Measurements from ENCODE around the gene UGP2. TPM values are rescaled to one million over a fixed set of nuclear protein-coding genes. Genes with fewer than 3 reads are reported as not detected.

Gene UGP2
- total RNA-seq, 4 donors from 2014 or later = 62.3 to 352 (median 235) TPM

DNA sequence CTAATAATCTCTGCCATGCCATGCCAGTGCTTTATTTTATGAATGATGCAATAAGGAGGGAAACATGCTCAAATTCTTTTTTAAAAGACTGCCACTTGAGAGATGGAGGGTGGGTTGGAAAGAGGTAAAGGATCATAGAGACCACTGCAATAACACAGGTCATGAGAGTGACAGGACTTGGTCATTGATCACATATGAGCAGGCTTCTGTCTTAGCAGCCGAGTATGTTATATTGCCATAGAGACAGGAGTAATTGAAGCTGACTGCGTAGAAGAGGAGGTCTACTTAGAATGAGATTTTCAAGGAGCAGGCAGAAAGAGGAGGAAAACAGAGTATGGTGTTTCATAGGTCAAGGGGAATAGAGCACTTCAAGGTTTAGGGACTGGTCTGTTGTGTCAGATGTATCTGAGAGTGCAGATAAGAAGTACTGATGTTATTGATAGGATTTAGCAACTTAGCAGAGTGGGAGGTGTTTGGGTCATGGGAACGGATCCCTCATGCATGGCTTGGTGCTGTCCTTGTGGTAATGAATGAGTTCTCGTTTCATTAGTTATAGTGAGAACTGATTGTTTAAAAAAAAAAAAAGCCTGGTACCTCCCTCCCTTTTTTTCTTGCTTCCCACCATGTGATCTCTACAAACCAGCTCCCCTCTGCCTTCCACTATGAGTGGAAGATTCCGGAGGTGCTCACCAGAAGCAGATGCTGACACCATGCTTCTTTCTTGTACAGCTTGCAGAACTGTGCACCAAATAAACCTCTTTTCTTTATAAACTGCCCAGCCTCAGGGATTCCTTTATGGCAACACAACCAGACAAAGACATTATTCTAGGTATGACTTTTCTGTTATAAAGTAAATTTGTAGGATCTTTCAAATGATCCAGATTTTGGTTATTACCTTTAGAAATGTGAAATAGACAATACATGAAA lies 32.8 kb downstream of the UGP2 start:
- in situ Hi-C loops (cut with MboI; ENCODE audit: low pct_ligation_motif_present in 1 of 4, low pct_unique_long_range_greater_than_20kb in 1 of 4, low sequenced_read_pairs in 3 of 4) = loop anchor here in 2 of 4 donors (25.0 kb wide), 2 partner anchors 187 to 287 kb away; partner anchors contain the start of genes MDH1 (in 1 of the 2) and WDPCP (in 1 of the 2)
- TF ChIP-seq EP300 (IDR thresholded peaks at IDR 0.05; ENCODE audit: low read depth) = no peak
- peak in 1 of 3 donors; percentile 19 for TF ChIP-seq POLR2AphosphoS5 (IDR thresholded peaks at IDR 0.05)
- no peak for TF ChIP-seq POLR2A (IDR thresholded peaks at IDR 0.05)
- TF ChIP-seq, protein P1, sequence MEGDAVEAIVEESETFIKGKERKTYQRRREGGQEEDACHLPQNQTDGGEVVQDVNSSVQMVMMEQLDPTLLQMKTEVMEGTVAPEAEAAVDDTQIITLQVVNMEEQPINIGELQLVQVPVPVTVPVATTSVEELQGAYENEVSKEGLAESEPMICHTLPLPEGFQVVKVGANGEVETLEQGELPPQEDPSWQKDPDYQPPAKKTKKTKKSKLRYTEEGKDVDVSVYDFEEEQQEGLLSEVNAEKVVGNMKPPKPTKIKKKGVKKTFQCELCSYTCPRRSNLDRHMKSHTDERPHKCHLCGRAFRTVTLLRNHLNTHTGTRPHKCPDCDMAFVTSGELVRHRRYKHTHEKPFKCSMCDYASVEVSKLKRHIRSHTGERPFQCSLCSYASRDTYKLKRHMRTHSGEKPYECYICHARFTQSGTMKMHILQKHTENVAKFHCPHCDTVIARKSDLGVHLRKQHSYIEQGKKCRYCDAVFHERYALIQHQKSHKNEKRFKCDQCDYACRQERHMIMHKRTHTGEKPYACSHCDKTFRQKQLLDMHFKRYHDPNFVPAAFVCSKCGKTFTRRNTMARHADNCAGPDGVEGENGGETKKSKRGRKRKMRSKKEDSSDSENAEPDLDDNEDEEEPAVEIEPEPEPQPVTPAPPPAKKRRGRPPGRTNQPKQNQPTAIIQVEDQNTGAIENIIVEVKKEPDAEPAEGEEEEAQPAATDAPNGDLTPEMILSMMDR (IDR thresholded peaks at IDR 0.05) = no peak

DNA sequence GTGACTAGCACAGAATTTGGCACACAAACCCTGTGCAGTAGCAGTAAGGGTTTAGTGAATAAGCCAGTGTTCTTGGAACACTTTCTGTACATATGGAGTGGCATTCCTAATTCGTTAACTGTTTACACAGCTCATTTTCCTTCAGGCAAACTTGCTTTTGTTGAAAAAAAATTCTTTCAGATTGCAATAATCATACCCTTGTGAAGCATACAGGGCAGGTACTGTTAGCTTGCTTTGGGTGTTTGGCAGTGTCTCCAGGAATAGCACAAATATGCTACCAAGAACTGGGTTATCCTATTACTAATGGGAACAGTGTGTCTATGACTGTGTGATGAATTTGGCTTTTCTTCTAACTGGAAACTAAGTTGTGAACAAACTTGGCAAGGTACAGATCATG lies 33.4 kb downstream of the UGP2 start:
- no peaks in the 10 kb centered on the region for H3K27me3 ChIP-seq
- H3K4me1 ChIP-seq = peaks cover 0 to 5% (median 0%) of the 10 kb centered on the region in 4 donors
- no peak overlapping the region for H3K27ac ChIP-seq
- H3K36me3 ChIP-seq = peaks cover 0 to 11% (median 5%) of the 10 kb centered on the region in 4 donors
- intact Hi-C loops (cut with DNase I; ENCODE audit: low total_unique reads) (no loop called here), in situ Hi-C loops (cut with MboI; ENCODE audit: low pct_ligation_motif_present in 1 of 4, low pct_unique_long_range_greater_than_20kb in 1 of 4, low sequenced_read_pairs in 3 of 4) (no loop called here)
- TF ChIP-seq POLR2A (IDR thresholded peaks at IDR 0.05) (no peak), EP300 (IDR thresholded peaks at IDR 0.05; ENCODE audit: low read depth) (no peak), POLR2AphosphoS5 (IDR thresholded peaks at IDR 0.05) (no peak)
- TF ChIP-seq, protein P1 (IDR thresholded peaks at IDR 0.05) = no peak
- H3K9me3 ChIP-seq = no peaks in the 10 kb centered on the region
- no peak for DNase-seq
- no peak overlapping the region for H3K4me3 ChIP-seq
- WGBS, 2 donors (ENCODE audit: low coverage in 1 of 2) = 58 to 100% methylated on average over 1 of the region's 1 CpG

More for the DNA sequence above, 32.8 kb downstream of the UGP2 start:
- no peak for DNase-seq
- Histone ChIP-seq H3K27me3 (no peaks in the 10 kb centered on the region), H3K4me1 (peaks cover 0 to 5% (median 0%) of the 10 kb centered on the region in 4 donors), H3K36me3 (peaks cover 0 to 11% (median 5%) of the 10 kb centered on the region in 4 donors), H3K27ac (no peak overlapping the region), H3K4me3 (no peak overlapping the region), H3K9me3 (no peaks in the 10 kb centered on the region)
- intact Hi-C loops (cut with DNase I; ENCODE audit: low total_unique reads) = loop anchor here (5.0 kb wide), 1 partner anchor 182 kb away; no protein-coding TSS in a partner anchor
- WGBS, 2 donors (ENCODE audit: low coverage in 1 of 2) = 95 to 100% methylated on average over 3 to 5 of the region's 5 CpGs

DNA sequence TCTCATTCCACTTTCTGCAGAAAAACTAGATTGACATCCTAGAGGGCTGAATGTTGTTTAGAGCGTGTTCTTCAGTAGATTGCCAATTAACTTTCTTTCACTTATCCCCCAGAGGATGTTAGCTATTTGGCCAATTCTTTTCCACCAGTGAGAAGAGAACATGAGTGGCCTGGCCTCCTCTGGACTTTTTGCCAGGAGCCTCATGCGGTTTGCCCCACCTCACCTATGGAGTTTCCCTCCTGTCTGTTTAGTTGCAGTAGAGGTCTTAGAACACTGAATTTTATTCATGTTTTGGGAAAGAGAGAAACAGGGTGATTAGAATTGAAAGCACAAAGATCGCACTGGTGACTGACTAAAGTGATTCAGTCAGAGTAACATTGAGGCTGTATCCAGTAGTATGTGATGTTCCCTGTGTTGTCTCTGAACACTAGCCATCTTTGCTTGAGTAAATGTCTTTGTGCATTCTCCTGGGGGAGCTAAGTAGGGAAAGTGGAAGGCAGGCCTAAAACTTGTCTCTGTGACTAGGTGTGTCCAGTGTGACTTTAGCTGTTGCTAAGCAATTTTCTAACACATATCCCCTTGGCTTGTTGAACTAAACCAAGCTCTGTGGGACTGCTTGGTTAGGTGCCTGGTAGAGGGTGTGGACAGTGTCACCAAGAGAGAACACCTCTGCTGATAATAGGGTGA lies 34.0 kb downstream of the UGP2 start:
- Histone ChIP-seq H3K27me3 (no peaks in the 10 kb centered on the region), H3K27ac (no peak overlapping the region), H3K9me3 (no peaks in the 10 kb centered on the region), H3K4me3 (no peak overlapping the region), H3K4me1 (peaks cover 0 to 4% (median 0%) of the 10 kb centered on the region in 4 donors), H3K36me3 (peaks cover 0 to 11% (median 5%) of the 10 kb centered on the region in 4 donors)
- TF ChIP-seq POLR2AphosphoS5 (IDR thresholded peaks at IDR 0.05) (no peak), POLR2A (IDR thresholded peaks at IDR 0.05) (no peak), EP300 (IDR thresholded peaks at IDR 0.05; ENCODE audit: low read depth) (no peak)
- TF ChIP-seq, protein P1 (IDR thresholded peaks at IDR 0.05) = no peak
- no peak for DNase-seq
- in situ Hi-C loops (cut with MboI; ENCODE audit: low pct_ligation_motif_present in 1 of 4, low pct_unique_long_range_greater_than_20kb in 1 of 4, low sequenced_read_pairs in 3 of 4) (no loop called here), intact Hi-C loops (cut with DNase I; ENCODE audit: low total_unique reads) (no loop called here)
- 91 to 100% methylated on average over 3 of the region's 3 CpGs for WGBS, 2 donors (ENCODE audit: low coverage in 1 of 2)

DNA sequence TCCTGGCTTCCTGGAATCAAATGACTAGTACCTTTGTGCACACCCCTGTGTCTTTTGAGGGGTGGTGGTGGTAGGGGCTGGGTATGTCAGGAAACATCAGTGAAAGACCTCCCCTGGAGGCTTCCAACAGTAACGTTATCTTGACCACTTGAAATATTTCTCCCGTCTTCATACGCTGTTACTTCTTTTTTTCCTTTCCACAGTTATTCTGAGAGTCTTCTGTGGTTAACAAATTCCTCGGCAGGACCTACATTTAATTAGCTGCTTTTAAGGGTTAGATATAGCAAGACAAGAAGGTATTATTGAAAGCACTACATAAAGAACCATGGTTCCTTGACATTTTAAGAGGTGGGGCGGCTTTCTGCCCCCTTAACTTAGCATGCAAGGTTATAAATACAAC lies 34.6 kb downstream of the UGP2 start:
- TF ChIP-seq, protein P1 (IDR thresholded peaks at IDR 0.05) = no peak
- TF ChIP-seq POLR2A (IDR thresholded peaks at IDR 0.05) (no peak), EP300 (IDR thresholded peaks at IDR 0.05; ENCODE audit: low read depth) (no peak), POLR2AphosphoS5 (IDR thresholded peaks at IDR 0.05) (no peak)
- no peak overlapping the region for H3K27ac ChIP-seq
- H3K4me3 ChIP-seq = no peak overlapping the region
- 83 to 89% methylated on average over 5 of the region's 5 CpGs for WGBS, 2 donors (ENCODE audit: low coverage in 1 of 2)
- no peaks in the 10 kb centered on the region for H3K9me3 ChIP-seq
- no peaks in the 10 kb centered on the region for H3K4me1 ChIP-seq
- in situ Hi-C loops (cut with MboI; ENCODE audit: low pct_ligation_motif_present in 1 of 4, low pct_unique_long_range_greater_than_20kb in 1 of 4, low sequenced_read_pairs in 3 of 4) = no loop called here
- no peak for DNase-seq
- intact Hi-C loops (cut with DNase I; ENCODE audit: low total_unique reads) = no loop called here
- H3K27me3 ChIP-seq = no peaks in the 10 kb centered on the region
- peaks cover 0 to 11% (median 5%) of the 10 kb centered on the region in 4 donors for H3K36me3 ChIP-seq

Measured in transverse colon (tissue), 4 donors.